Right lobe of liver (tissue), 6 donors: Measurements from ENCODE around the gene RANBP3L. TPM values are rescaled to one million over a fixed set of nuclear protein-coding genes. Genes with fewer than 3 reads are reported as not detected.

Source experiments
- ATAC-seq, 4 donors: fragments of 200-7000 bp; cut with Tn5 transposase; one replicate each; pipeline ENCODE4 v1.9.1; 2020; ENCODE audit warnings: mild to moderate bottlenecking in 4 of 4, moderate library complexity in 4 of 4
- DNase-seq, 3 donors: peaks; one replicate each; pipeline ENCODE4 v3.0.0-alpha.2; 2020
- H3K27ac ChIP-seq, 3 donors: fragments of 200-600 bp; one replicate each; pipeline ENCODE4 v1.8.0; 2022
- H3K27me3 ChIP-seq, 2 donors: fragments of 200-600 bp; one replicate each; pipeline ENCODE4 v1.8.0; 2022
- H3K36me3 ChIP-seq, 4 donors: fragments of 200-600 bp; sonication (generic) in 1 of 4; one replicate each; pipeline versions ENCODE4 v1.5.1 to v1.8.0; 2017 to 2022; ENCODE audit warnings: control low read depth in 1 of 4
- H3K4me1 ChIP-seq, 4 donors: fragments of 200-600 bp; sonication (generic) in 1 of 4; one replicate each; pipeline versions ENCODE4 v1.5.1 to v1.8.0; 2017 to 2022; ENCODE audit warnings: control low read depth in 1 of 4
- H3K4me3 ChIP-seq, 3 donors: fragments of 200-600 bp; one replicate each; pipeline ENCODE4 v1.8.0; 2022
- H3K9me3 ChIP-seq, 4 donors: fragments of 200-600 bp; sonication (generic) in 1 of 4; one replicate each; pipeline versions ENCODE4 v1.5.1 to v1.8.0; 2017 to 2022; ENCODE audit warnings: control low read depth in 1 of 4
- CTCF ChIP-seq, 4 donors: fragments of 200-600 bp in 3 of 4; fragments of 450-650 bp in 1 of 4; IDR thresholded peaks; one replicate each; pipeline versions ENCODE4 v1.5.1 to v1.8.0; 2016 to 2022; ENCODE audit warnings: antibody characterized with exemption in 4 of 4, mild to moderate bottlenecking in 2 of 4
- POLR2A ChIP-seq: fragments of 450-650 bp; IDR thresholded peaks from one replicate; pipeline ENCODE4 v1.6.1; 2017; ENCODE audit warnings: antibody characterized with exemption, mild to moderate bottlenecking
- WGBS: methylation state at CpG from one replicate; pipeline ENCODE4 v1.1.6; 2018; ENCODE audit warnings: low coverage, low lambda C conversion rate; ENCODE audit not compliant: insufficient coverage; ENCODE audit errors: missing lambda C conversion rate; 5-methylcytosine and 5-hydroxymethylcytosine counted together
- intact Hi-C, 2 donors: fragments of 100-400 bp; cut with DNase I; formaldehyde crosslinking; loops; one replicate each; pipeline versions ENCODE4 v1.11.2 to v1.14.1; 2022
- total RNA-seq, 6 experiments: library from RNA; depleted of rRNA in 2 of 6; stranded (reverse); fragments of >200 nt in 2 of 6; fragmentation: NEBNext Ultra II Directional in 3 of 6; extraction: Animal tissue kit (Norgen Biotek cat#: 25700) in 3 of 6; gene quantifications; one replicate each; pipeline versions ENCODE4 v1.1.0 to v1.2.4, GENCODE V29; 2016 to 2023
- donor health status: DM: no; HTN: yes; CAD: no.
- donor health status: DM: no; HTN: no; CAD: no.
- donor health status: DM: no; HTN: no; CAD: no.
- donor health status: DM: no; HTN: yes; CAD: no.
- donor health status: DM: no; HTN: yes; CAD: no.

RANBP3L gene
- total RNA-seq, 6 experiments from 2014 or later: 0.22 to 5.0 (median 1.3) TPM

GRCh38 chr5:36239370-36240293, 62.1 kb downstream of the RANBP3L start:
- H3K36me3 ChIP-seq: no peaks in the 10 kb centered on the region
- peak; percentile 2 to 45 (median 6) for ATAC-seq
- WGBS: 24% methylated on average over 4 of the region's 4 CpGs
- H3K27ac ChIP-seq: peak overlapping the region; percentile 98 to 99 (median 99)
- DNase-seq: no peak
- H3K4me1 ChIP-seq: peaks cover 0 to 58% (median 17%) of the 10 kb centered on the region in 4 donors
- H3K27me3 ChIP-seq: no peaks in the 10 kb centered on the region
- intact Hi-C loops: loop anchor here in 1 of 2 donors (5.0 kb wide), 1 partner anchor 63 kb away; the partner anchor contains the start of gene RANBP3L
- H3K4me3 ChIP-seq: peak overlapping the region; percentile 77 to 83 (median 78)
- no peak for TF ChIP-seq CTCF (IDR thresholded peaks at IDR 0.05)
- peak; percentile 62 for TF ChIP-seq POLR2A
- no peaks in the 10 kb centered on the region for H3K9me3 ChIP-seq

DNA sequence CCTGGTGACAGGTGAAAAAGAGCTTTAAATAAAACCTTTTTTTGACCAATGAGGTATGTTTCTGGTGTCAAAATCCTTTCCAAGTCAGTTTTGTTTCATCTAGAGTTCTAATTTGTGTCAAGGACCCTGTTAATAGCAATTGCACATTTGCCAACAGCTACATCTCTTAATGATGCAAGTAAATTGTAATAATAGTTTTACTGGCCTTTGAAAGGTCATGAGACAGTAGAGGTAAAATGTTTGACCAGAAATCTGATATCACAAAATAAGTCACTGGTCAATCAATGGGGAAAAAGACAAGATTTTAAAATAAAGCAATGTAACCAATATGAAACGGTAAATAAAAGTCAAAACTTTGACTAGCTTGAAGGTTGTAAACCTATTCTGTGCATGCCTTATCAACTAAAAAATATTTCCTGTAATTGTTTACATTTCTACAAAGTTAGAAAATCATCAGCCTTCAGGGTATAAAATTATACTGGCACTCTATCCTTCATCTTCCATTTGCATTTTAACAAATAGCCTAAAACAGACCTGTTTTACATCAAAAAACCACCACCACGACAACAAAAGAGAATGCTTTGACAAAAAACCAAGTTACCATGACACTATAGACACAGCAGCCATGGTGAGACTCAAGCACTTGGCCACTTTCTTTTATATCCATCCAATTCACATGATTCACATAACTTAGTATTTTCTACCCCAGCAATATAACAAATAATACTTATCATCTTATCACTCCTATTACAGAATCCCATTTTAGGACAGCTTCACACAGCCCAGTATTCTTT, 63.0 kb downstream of the RANBP3L start:
- H3K4me1 ChIP-seq: peaks cover 0 to 51% (median 15%) of the 10 kb centered on the region in 4 donors
- peak overlapping the region; percentile 65 to 99 (median 98) for H3K27ac ChIP-seq
- 32% methylated on average over 2 of the region's 2 CpGs for WGBS

GRCh38 chr5:36237751-36238150, 64.0 kb downstream of the RANBP3L start:
- Histone ChIP-seq H3K36me3 (no peaks in the 10 kb centered on the region), H3K27ac (peak overlapping the region in 2 of 3 donors; percentile 98 to 99), H3K4me3 (peak overlapping the region in 2 of 3 donors; percentile 36 to 78), H3K9me3 (no peaks in the 10 kb centered on the region), H3K4me1 (peaks cover 0 to 47% (median 17%) of the 10 kb centered on the region in 4 donors), H3K27me3 (no peaks in the 10 kb centered on the region)
- DNase-seq (no peak), ATAC-seq (no peak)
- TF ChIP-seq CTCF (IDR thresholded peaks at IDR 0.05): no peak
- TF ChIP-seq POLR2A: no peak
- intact Hi-C loops: no loop called here
- WGBS: 58% methylated on average over 2 of the region's 2 CpGs

More for the DNA sequence above, 63.0 kb downstream of the RANBP3L start:
- peak overlapping the region in 2 of 3 donors; percentile 36 to 78 for H3K4me3 ChIP-seq
- H3K9me3 ChIP-seq: no peaks in the 10 kb centered on the region
- no peaks in the 10 kb centered on the region for H3K27me3 ChIP-seq
- TF ChIP-seq CTCF (IDR thresholded peaks at IDR 0.05) (no peak), POLR2A (no peak)
- intact Hi-C loops: no loop called here
- DNase-seq (no peak), ATAC-seq (no peak)
- H3K36me3 ChIP-seq: no peaks in the 10 kb centered on the region

GRCh38 chr5:36236801-36237200, 64.9 kb downstream of the RANBP3L start:
- no peaks in the 10 kb centered on the region for H3K27me3 ChIP-seq
- peaks cover 0 to 47% (median 20%) of the 10 kb centered on the region in 4 donors for H3K4me1 ChIP-seq
- no peak overlapping the region for H3K27ac ChIP-seq
- TF ChIP-seq POLR2A (no peak), CTCF (IDR thresholded peaks at IDR 0.05) (no peak)
- intact Hi-C loops: no loop called here
- no peak for ATAC-seq
- H3K36me3 ChIP-seq: no peaks in the 10 kb centered on the region
- H3K9me3 ChIP-seq: no peaks in the 10 kb centered on the region
- DNase-seq: no peak
- H3K4me3 ChIP-seq: no peak overlapping the region
